Stimulated activated CD4-positive, alpha-beta T cell treated with anti-CD3 and anti-CD28 coated beads, TNF-alpha, amount 100 ng/mL, for 1 hour (primary cell): ENCODE results near the gene INPP4A.
A peak's percentile ranks its signal among the peaks of the same experiment; 100 is the strongest.

ENCODE experiments used
- DNase-seq, 3 donors: peaks; one replicate each; pipeline ENCODE4 v3.0.0-alpha.2; 2020; ENCODE audit warnings: low read depth in 3 of 3, low spot score in 1 of 3

Gene INPP4A

GRCh38 chr2:98509542-98510321 is 65.1 kb downstream of the INPP4A start:
- no peak for DNase-seq

- DNase-seq = no peak
Observed at GRCh38 chr2:98510322-98510662, 65.6 kb downstream of the INPP4A start.

DNA sequence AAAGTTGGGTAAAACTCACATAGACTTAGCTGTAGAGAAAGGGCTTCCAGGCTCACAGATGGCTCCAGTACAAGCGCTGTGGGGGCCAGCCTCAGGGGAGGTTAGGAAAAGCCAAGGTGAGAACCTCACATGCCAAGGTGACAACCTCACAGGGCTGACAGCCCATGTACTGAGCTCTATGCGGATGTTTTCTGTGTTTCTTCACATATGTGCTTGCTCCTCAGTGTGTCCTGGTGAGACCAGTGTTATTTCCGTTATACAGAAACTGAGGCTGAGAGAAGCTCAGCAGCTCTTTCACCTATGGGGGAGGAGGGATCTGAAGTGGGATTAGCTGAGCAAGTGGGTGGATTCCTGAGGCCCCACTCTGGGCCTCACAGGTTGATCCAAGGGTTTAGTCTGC is 67.3 kb downstream of the INPP4A start:
- no peak for DNase-seq

DNA sequence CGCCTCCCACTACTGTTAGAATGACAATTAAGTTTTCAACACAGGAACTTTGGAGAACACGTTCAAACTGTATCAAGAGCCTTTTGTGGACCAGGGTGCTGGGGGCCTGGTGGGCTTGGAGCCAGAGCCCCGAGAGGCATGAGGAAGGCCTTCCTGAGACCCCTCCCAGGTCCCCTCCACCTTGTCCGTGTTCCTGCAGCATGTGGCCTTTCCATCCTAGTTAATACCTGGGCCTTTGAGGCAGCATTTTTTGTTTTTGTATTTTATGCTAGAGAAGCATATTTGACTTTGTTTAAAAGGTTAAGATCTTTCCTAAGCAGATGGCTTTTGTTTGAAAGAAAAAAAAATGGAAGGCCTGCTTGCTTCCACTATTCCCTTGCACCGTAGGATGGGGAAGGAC is 68.0 kb downstream of the INPP4A start:
- no peak for DNase-seq

GRCh38 chr2:98514096-98514639 is 69.5 kb downstream of the INPP4A start:
- DNase-seq = no peak

DNA sequence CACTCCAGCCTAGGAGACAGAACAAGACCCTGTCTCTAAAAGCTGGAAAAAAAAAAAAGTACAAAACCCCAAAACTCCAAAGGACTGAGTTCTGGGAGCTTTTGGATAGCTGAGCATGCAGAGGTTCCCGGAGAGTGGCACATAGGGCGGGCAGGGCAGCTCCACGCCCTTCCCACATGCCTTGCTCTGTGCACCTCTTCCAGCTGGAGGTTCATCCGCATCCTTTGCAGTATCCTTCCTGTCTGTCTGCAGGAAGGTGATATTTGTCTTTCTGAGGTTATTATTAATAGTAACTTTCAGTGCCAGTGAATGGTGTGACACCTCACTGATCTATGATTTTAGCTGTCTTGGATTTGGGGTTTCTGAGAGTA is 70.2 kb downstream of the INPP4A start:
- DNase-seq = no peak

DNA sequence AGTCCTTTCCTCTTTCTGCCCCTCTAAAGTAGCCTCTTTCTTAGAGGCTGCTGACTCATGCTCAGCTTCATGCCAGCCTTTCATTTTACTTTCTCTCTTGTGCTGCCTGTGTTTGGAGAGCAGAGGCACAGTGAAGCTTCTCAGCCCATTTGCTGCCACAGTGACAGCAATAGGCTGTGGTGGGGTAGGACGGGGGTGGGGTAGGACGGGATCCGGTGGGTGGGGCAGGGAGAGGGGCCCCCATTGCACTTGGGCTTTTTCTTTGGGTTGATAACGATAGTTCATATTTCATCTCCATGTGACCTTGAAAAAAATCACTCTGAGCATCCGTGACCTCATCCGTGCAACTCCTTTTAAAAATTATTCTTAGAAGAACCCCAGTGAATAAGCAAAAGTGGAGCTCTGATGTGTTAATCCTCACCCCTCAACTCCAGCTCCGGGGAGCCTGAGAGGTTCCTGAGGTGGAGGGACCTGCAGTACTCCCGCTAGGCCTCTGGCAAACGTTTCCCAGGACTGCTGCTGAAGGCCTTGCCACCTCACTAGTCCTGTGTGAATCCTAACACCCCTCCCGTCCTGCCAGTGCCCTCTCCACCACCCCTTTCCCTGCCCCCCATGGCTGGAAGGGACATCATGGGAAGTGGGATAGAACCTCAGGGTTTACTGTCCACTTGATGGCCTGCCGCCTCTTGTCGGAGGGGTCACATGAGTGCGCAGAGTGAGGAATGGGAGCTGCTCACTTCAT is 70.8 kb downstream of the INPP4A start:
- DNase-seq = no peak

DNA sequence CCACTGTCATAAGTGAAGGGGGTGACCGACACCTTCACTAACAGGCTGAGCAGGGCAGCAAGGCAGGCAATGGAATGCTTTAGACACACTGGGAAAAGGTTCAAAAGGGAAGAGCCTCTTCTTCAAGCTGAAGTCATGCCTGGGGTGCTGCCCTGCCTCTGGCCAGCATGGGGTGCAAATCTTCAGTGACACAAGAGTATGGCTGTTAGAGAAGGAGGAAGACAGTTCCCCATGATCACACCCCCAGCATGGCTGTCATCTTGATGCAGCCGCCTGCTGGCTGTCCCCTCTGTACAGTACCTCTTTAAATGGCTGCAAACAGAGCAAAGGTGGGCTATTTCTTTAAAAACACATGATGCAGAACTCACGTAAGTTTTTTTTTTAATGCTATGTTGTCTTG is 71.9 kb downstream of the INPP4A start:
- no peak for DNase-seq

- no peak for DNase-seq
Observed at GRCh38 chr2:98517636-98518035, 73.0 kb downstream of the INPP4A start.

DNA sequence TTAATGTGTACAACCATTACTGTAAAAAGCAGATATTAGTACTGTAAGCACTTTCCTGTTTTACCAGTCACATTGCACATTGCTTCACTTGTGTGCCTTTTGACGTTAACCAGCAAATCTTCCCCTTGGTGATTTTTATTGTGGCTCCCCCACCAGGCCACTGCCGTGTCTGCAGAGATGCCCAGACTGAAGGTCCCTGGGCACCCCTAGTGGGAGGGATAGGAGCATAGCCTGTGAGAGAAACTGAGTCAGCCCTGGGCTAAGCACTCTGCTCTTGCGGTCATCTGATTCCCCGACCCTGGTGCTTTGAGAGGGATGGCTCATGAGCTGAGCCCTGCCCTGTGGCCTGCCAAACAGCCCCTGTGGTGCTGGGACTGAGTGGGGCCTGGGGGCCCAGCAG is 73.4 kb downstream of the INPP4A start:
- DNase-seq = peak in 2 of 3 donors; percentile 27 to 29

GRCh38 chr2:98519156-98519555 is 74.5 kb downstream of the INPP4A start:
- no peak for DNase-seq

DNA sequence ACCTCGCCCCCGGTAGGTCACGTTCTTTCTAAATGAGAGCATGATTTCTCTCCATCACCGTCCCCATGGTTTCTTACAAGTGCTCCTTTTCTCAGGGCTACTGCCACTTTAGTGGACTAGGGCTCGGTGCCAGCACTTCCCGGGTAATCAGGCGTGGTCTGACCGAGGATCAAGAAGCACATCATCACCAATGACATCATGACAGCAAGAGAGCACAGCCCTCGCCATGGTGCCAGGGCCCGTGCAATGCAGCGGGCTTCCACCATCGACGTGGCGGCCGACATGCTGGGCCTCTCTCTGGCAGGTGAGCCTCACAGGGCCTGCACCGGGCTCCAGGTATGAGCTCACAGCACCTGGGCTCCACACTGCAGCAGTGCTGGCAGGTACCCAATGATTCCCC is 75.2 kb downstream of the INPP4A start:
- no peak for DNase-seq

- DNase-seq = no peak
Observed at GRCh38 chr2:98520806-98521205, 76.1 kb downstream of the INPP4A start.

GRCh38 chr2:98521266-98521665 is 76.6 kb downstream of the INPP4A start:
- DNase-seq = no peak

DNA sequence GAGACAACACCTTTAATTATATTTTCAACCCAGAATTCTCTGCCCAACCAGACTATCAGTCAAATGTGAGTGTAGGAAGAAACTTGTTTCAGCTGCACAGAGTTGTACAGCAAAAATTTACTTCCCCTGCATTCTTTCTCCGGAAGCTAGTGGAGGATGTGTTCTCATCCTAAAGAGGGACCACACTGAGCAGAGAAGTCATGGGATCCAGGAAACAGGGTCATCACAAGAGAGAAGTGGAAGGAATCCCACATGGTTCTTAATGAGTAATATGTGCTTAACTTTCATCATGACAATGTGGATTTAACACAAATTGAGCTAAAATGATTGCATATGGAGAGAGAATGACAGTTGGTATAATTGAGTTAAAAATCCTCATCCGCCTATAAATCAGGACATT is 78.2 kb downstream of the INPP4A start:
- no peak for DNase-seq

- no peak for DNase-seq
Observed at GRCh38 chr2:98524168-98524567, 79.5 kb downstream of the INPP4A start.

DNA sequence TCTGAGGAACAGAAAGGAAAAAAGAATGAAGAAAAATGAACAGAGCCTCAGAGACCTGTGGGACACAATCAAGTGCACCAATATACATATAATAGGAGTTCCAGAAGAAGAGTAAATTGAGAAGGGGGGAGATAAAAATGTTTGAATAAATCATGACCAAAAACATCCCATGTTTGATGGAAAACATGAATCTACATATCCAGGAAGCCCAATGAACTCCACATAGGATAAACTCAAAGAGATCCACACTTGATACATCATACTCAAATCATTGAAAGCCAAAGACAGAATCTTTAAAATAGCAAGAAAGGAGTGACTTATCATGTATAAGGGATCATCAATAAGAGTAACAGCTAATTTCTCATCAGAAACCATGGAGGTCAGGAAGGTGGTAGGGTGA is 83.7 kb downstream of the INPP4A start:
- no peak for DNase-seq

- DNase-seq = no peak
Observed at GRCh38 chr2:98530114-98530513, 85.5 kb downstream of the INPP4A start.

GRCh38 chr2:98532756-98533155 is 88.1 kb downstream of the INPP4A start:
- no peak for DNase-seq

DNA sequence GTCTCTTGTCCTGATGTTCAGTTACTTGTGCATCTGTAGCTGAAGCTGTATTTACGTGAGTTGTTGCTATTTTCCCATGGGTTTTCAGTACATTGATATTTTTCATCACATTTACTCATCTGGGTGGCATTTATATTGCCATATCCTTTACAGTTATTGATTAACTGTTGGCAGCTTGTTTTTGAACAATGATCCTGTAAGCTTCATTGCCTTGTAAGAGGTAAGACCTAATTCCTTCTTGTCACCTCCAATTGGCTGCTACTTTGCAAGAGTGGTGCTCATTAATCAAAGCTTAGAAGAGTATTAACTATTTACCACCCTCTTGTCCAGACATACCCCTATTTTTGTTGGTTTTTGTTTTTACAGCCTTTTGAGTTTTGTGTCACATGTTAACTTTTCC is 88.9 kb downstream of the INPP4A start:
- no peak for DNase-seq

- DNase-seq = no peak
Observed at GRCh38 chr2:98534761-98535160, 90.1 kb downstream of the INPP4A start.

DNA sequence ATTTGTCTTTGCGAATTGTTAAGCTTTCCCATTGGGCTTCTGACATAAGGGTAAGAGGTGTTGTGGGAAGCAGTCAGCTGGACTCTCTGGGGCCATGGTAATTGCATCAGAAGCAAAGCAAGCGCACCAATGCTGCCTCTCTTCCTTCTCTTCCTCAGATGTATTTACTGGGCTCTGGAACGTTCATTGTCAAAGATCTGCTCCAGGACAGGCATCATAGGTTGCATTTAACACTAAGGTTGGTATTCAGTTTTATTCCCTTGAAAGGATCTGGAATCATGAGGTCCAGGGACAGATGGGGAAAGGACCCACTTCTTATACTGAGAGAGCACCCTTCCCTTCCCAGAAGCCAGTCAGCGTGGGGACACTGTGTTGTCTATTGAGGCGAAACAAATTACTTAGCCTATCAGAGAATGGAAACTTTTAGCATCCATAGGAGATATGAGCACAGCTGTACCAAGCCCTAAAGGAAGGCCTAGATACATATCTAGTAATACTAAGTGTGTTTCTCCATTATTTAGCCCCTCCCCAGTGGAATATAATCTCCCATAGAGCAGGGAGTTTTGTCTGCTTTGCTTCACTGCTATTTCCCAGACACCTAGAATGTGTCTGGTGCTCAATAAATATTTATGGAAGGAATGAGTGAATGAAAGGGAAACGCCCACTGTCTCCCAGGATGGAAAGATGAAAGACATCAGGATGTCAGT is 91.5 kb downstream of the INPP4A start:
- DNase-seq = no peak
